NCI-H2107 treated with DMSO at 0.1 percent for 48 hours (cell line): ENCODE measurements around the gene CX3CR1.

Experiments
- DNase-seq: peaks from one replicate; lab custom pipeline; 2025; ENCODE audit not compliant: unreplicated experiment; lab: John Stamatoyannopoulos, UW

Gene CX3CR1

GRCh38 chr3:39224288-39224687 is 55.5 kb downstream of the CX3CR1 start:
- no peak for DNase-seq

DNA sequence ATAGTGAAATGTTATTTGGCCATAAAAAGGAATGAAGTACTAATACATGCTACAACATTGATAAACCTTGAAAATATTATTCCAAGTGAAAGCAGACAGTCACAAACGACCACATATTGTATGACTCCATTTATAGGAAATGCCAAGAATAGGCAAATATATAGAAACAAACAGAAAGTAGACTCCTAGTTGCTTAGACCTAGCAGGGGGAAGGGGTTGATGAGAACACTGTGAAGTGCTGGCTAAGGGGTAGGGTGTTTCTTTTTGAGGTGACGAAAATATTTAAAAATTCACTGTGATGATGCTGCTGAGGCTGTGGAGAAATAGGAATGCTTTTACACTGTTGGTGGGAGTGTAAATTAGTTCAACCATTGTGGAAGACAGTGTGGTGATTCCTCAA is 56.9 kb downstream of the CX3CR1 start:
- DNase-seq: no peak

DNA sequence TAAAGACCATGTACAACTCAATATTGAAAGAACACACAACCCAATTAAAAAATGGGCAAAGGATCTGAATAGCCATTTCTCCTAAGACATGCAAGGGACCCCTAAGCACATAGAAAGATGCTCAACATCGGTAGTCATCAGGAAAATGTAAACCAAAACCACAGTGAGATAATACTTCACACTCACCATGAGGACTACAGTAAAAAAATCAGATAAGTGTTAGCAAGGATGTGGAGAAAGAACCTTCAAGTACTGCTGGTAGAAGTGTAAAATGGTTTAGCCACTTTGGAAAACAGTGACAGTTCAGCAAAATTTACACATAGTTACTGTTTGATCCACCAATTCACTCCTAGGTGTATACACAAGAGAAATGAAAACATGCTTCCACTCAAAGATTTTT is 57.4 kb downstream of the CX3CR1 start:
- DNase-seq: no peak

DNA sequence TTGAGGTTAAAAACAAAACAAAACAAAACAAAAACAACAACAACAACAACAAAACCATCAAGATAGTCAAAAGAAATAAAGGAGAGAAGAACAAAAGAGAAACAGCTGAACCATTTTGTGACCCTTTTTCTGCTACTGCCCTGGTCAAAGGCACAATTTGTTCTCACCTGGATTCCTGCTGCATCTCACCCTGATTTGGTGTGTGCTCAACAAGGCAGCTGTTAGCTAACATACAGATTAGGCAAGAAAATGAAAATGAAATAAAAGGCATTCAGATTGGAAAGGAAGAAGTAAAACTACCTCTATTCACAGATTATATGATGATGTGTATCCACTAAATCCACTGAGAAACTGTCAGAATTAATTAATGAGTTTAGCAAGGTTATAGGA is 58.7 kb downstream of the CX3CR1 start:
- no peak for DNase-seq

GRCh38 chr3:39220407-39221140 is 59.3 kb downstream of the CX3CR1 start:
- no peak for DNase-seq

DNA sequence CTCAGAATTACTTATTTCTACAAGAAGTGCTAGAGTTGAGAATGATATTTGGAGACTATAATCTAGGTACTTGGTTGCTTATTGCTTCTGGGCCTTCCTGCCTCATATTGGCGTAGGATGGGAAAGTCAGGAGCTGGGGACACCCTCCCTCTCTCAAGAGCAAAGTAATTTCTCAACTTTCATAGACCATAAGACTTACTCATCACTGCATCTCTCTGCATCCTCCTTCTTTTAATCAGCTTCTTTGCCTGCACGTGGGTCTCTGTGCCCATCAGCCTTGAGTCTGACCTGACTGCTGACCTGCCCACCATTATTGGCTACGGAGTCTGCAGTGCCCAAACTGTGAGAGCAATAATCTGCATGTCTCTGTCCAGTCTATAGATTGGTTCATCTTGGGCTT is 60.1 kb downstream of the CX3CR1 start:
- no peak for DNase-seq

- DNase-seq: no peak
Observed at GRCh38 chr3:39216176-39216790, 63.6 kb downstream of the CX3CR1 start.

- DNase-seq: no peak
Observed at GRCh38 chr3:39213613-39214012, 66.2 kb downstream of the CX3CR1 start.
